ACHN (cell line): ENCODE measurements around the gene ITGA7.

Experiments
- DNase-seq: peaks from one replicate; pipeline ENCODE4 v3.0.0-alpha.2; 2015
- in situ Hi-C: cut with HindIII; loops from 2 replicates; pipeline ENCODE4 v1.10.0; 2017; ENCODE audit warnings: low sequenced_read_pairs, low pct_ligation_motif_present, low pct_unique_long_range_greater_than_20kb

ITGA7 gene

DNA sequence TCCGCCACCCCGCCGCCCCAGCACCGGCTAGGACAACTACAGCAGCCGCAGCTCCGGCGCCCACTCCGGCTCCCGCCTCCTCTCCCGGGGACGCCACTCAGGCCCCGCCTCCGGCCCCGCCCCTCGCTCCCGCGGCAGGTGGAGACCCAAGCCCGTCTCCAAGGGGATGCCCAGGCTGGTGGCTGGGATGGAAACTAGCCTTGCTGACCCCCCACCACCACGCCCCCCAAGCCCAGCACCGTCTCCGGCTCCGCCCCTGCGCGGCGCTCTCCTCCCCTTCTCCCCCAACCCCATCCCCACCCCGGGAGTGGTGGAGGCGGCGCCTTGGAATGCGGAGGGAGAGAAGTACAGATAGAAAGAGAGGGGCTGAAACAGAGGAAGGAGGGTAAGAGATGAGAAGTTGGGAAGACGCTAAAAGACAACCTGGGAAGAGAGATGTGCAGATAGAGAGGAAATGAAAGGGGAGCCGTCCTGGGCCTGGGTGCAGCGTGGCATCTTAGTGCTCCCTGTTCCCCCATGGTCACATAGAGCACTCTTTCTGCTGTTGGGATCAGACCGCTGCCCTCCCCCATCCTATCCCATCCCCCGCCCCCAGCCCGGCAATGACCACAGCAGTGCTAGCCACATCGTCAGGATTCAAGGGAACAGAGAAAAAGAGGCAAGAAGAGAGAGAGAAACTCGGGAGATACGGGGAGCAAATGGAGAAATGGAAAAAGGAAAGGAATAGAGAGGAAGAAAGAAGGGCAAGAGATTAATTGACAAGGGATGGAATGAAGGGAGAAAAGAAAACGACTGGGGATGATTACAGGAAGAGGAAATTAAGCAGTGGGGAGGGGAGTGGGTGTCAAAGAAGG is at the start of gene ITGA7:
ITGA7 (minus strand) TSS at position 64 of the 854 bp plus-strand sequence. CDS start 222 bp downstream, outside the sequence.
- DNase-seq, result peak; percentile 83
- in situ Hi-C loops, result no loop called here

DNA sequence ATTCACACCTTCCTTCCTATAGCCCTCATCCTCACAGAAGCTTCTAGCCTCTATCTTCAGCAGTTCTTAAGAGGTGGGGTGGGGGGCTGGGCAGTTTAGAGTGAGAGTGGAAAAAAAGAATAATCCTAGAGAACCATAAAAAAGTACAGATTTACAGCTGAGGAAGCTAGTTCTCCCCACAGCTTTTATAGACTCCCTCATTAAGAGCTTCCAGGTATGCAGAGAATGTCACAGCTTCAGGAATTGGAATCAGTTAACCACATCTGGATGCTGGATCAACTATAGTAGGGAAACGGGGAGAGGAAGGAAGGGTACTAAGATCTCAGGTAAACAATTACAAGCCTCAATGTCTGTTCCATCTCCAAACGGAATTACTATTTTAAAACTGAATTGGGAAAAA is 47.5 kb upstream of the ITGA7 start:
- in situ Hi-C loops, result no loop called here
- DNase-seq, result no peak

DNA sequence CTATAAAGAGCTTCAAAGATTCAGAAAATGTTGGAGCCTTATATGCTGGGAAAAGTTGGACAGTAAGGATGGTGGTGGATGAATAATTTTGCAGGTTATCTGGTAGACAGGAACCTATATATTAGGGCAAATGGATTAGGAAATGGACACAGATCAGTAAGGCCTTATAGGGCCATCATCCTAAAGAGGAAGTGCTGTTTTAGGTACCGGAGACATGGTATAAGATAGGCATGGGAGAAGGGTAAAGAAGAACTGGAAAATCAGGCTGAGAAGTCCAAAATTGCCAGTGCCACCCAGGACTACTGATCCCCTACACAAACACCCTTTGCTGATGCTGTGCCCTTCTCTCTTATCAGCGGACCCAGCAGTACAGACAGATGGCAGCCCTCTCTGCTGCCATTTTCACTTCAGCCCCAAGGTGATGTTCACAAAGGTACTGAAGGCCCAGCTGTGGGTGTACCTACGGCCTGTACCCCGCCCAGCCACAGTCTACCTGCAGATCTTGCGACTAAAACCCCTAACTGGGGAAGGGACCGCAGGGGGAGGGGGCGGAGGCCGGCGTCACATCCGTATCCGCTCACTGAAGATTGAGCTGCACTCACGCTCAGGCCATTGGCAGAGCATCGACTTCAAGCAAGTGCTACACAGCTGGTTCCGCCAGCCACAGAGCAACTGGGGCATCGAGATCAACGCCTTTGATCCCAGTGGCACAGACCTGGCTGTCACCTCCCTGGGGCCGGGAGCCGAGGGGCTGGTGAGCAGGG is 40.7 kb upstream of the ITGA7 start:
- DNase-seq, result no peak
- in situ Hi-C loops, result no loop called here

DNA sequence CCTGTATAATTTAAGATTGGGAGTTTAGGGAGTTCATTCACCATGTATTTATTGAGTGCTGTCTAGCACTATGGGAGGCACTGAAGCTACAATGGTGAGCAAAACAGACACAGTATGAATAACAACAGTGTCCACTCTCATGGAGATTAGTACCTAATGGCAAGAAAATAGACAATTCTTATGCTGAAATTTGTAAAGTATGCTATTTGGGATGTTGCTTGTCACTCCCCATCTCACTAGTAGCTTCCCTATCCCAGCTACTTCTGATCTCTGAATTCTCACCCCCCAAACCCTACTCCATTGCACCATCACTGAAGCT is 39.2 kb upstream of the ITGA7 start:
- no peak for DNase-seq
- in situ Hi-C loops, result no loop called here

- in situ Hi-C loops, result no loop called here
- DNase-seq, result no peak
These were observed 38.6 kb upstream of the ITGA7 start for GRCh38 chr12:55746174-55746912.

DNA sequence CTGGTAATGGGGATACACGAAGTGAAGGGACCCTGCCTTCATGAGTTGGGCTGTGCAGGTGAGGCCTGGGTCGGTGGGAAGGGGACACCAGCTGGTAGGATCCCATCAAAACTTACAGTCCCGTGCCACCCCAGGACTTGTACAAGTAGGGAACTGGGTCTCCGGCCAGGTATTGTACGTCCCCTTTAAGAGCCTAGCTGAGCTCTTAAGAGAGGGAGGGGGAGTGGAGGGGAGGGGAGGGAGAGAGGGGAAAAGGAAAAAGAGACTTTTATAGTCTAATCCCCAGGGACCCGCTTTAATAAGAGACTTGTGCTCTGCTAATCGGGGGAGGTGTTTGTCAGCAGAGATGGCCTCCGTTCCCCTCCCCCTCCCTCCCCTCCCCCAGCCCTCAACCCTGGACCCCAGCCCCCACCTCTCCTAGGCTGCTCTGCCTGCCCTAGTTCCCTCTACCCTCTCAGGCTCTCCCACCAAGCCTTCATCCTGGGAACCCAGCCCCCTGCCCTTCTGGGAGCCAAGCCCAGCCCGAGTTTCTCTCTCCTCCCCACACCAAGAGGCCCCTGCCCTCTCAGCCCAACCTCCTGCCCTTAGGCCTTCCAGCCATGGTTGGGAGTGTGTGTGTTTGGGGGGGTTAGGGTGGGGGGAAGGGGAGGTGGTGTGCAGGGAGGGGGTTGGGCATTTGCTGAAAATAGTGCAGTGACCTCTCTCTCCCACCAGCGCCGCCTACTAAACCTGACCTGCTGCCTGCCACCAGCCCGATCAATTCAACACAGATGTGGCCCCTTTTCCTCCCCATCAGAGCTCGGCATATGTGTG is 37.9 kb upstream of the ITGA7 start:
- DNase-seq, result no peak
- in situ Hi-C loops, result no loop called here

DNA sequence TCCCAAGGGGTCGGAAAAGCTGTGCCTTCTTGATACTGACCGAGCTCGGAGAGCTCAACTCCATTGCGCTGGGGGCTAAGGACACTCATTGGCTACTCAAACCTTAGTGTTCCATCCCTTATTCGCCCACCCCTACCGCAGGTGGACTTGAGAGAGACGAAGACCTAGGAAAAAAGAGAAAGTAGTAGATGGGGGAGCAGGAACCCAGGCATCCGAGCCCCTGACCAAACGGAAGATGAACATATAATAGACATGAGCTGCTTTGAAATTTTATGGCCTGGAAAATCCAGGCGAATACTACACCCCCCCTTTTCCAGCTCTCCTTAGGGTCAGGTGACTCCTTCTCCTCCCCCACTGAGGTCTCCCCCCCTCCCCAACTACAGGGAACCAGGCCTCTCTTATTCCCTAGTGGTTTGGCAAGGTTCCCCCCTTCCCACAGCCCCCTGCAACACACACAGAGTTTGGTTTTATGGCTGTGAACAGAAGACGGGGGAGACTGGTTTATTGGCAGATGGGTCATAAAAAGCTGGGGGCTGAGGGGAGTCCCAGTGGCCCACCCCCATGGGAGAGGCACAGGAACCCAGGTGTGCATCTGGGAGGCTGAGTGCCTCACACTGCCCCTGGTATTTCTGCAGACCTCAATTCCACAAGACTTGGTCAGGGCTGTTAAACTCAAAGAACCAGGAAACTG is 36.8 kb upstream of the ITGA7 start:
- no peak for DNase-seq
- in situ Hi-C loops, result no loop called here

- in situ Hi-C loops, result no loop called here
- DNase-seq, result peak; percentile 82
These were observed 36.0 kb upstream of the ITGA7 start for GRCh38 chr12:55743406-55744339.

- peak; percentile 89 for DNase-seq
- in situ Hi-C loops, result no loop called here
These were observed 35.2 kb upstream of the ITGA7 start, which contains the start of gene GDF11 for GRCh38 chr12:55742719-55743405. TSS of gene GDF11 (plus strand) at chr12:55743122. CDS start at chr12:55743317, 195 bp downstream.

DNA sequence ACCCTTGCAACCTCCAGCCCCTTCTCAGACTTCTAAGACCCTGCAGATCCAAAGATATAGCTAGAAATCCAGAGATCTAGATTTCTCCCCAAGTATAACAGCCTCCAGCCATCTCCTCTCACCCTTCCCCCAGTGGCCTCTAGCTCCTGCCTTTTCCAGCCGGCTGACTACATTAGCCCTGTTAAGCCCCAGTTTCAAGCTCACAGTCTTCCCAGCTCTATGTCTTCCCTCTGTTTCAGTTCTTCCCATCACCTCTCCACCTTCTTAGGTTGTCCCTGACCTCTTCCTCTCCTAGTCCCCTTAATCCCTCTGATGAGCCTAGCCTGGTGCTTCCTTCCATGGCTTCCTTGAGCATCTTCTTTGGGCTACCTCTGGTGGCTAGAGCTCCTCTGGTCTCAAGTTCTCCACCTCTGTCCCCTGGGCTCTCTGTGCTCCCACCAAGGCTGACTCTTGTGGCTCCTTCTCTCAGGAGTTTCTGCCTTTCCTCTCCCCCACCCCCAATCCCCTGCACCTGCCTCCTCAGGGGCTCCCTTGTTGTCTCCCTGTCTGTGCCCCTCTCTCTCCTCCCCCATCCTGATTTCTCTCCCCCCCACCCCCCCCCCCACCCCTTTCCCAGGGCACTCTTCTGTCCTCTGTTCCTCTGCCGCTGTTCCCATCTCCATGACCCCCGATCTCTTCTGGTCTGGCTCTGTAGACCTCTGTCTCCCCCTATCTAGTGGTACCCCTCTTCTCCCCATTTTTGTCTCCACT is 34.4 kb upstream of the ITGA7 start:
- no peak for DNase-seq
- in situ Hi-C loops, result no loop called here

DNA sequence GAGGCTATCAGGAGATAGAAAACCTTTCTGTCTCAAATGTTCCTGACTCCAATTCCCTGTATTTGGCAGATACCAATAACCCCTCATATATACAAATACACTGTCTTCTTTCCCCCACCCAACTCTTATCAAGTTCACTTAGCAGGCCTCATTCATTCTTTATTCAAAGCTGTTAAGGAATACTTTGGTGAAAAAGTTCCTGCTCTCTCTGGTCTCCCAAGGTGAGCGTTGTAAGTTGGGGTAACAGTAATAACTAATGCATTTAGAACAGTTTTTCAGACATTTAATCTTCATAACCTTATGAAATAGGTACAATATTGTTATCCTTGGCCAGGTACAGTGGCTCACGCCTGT is 31.3 kb upstream of the ITGA7 start:
- DNase-seq, result no peak
- in situ Hi-C loops, result no loop called here

DNA sequence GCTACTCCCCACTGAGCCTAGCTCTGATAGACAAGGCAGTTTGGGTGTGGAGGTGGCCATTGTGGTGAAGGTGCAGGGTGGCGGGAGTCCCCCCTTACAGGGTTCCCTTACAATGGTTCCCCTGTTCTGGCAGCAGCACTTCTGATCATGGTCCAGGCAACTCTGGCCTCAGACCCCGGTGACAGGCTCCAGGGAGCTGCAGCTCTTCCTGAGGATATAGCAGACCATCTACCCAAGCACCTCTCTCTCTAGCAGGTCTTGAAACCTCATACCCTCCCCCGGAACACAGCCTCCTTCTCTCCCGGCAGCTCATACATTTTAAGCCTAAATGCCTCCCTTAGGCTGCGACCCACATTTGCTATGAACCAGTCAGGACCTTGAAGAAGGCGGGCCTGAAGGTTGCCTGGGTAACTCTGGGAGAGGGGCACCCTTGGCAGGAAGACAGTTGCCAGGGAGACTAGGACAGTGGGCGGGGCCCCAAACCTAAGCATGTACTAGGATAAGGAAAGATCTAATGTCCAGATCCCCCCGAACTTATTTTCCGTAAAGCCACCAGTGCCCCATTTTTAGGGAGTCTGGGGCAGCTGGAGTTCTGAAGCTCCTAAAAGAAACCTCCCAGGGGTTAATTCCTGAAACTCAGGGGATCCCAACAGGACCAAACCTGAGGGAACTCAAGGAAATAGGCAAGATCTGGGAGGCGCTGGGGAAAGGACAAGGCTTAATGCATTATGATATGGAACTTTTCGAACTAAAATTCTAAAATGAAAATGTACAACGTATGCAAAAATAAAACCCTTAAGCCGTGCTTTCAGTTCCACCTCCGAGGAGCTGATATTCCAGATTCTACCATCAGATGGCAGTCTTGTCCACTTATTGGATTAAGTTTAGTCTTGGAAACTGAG is 30.7 kb upstream of the ITGA7 start:
- DNase-seq, result peak; percentile 94
- in situ Hi-C loops, result no loop called here

GRCh38 chr12:55737581-55738122 is 29.9 kb upstream of the ITGA7 start:
- in situ Hi-C loops, result no loop called here
- DNase-seq, result no peak

DNA sequence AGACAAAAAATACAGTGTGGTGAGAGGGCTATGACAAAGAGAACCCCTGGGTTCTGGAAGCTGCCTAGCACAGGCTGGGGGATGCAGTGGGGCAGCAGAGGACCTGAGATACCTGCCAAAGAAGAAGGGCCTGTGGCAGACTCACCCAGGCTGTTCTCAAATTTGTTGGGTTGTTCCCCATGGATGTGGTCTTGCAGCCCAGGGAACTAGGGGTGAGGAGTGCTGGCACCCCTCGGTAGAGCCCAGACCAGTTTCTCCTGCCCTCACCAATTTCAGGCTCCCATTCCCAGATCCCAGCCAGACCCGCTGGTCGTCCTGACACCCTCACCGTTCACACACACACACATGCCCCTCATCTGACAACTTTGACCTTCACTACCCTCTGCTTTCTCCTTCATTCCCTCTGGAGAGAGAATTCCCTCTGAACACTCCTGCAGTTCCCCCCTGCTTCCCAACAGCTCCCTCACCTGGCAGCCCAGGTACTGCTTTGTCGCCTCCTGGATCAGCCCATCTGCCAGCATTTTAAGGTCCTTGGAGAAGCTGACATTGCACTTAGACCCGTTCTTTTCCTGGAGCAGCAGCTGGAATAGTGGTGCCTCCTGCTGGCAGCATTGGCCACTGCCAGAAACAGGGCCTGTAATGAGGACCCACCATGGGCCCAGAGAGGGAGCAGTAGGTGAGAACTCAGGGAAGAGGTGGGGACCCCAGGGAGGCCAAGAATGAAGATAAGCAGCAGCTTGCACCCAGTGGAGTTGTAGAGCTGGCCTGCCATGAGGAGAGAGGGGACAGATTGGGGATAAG is 29.3 kb upstream of the ITGA7 start:
- DNase-seq, result peak; percentile 87
- in situ Hi-C loops, result no loop called here
